Measurements from ENCODE around the gene FFAR3.

- TF ChIP-seq CTCF (IDR thresholded peaks at IDR 0.05): no peak
- no peak for TF ChIP-seq POLR2A (IDR thresholded peaks at IDR 0.05)
- no peak for TF ChIP-seq POLR2AphosphoS5 (IDR thresholded peaks at IDR 0.05)
Observed at GRCh38 chr19:35378356-35378755, 20.1 kb downstream of the FFAR3 start.
